Limb (tissue), 2 donors: ENCODE measurements around the gene RERE.
A peak's percentile ranks its signal among the peaks of the same experiment; 100 is the strongest.

Experiments
- DNase-seq, 2 donors: peaks; one replicate each; pipeline ENCODE4 v3.0.0-alpha.2; 2016; ENCODE audit errors: extremely low spot score in 2 of 2

RERE gene

GRCh38 chr1:8367571-8368194 lies 449.8 kb downstream of the RERE start:
- no peak for DNase-seq

- no peak for DNase-seq
Observed at GRCh38 chr1:8365661-8366362, 451.6 kb downstream of the RERE start.

GRCh38 chr1:8364528-8365442 lies 452.7 kb downstream of the RERE start:
- peak in 1 of 2 donors; percentile 33 for DNase-seq

GRCh38 chr1:8363767-8364301 lies 453.6 kb downstream of the RERE start:
- DNase-seq = peak in 1 of 2 donors; percentile 38

GRCh38 chr1:8363186-8363766 lies 454.2 kb downstream of the RERE start:
- peak in 1 of 2 donors; percentile 30 for DNase-seq

GRCh38 chr1:8362701-8363101 lies 454.7 kb downstream of the RERE start:
- DNase-seq = no peak

GRCh38 chr1:8361198-8361849 lies 456.1 kb downstream of the RERE start:
- DNase-seq = peak in 1 of 2 donors; percentile 22

- peak in 1 of 2 donors; percentile 36 for DNase-seq
Observed at GRCh38 chr1:8360493-8361197, 456.8 kb downstream of the RERE start.

- DNase-seq = peak in 1 of 2 donors; percentile 37
Observed at GRCh38 chr1:8359617-8360481, 457.6 kb downstream of the RERE start.

- DNase-seq = peak in 1 of 2 donors; percentile 27
Observed at GRCh38 chr1:8358897-8359616, 458.4 kb downstream of the RERE start.

GRCh38 chr1:8358241-8358896 lies 459.1 kb downstream of the RERE start:
- DNase-seq = peak in 1 of 2 donors; percentile 26

GRCh38 chr1:8357329-8358101 lies 459.9 kb downstream of the RERE start:
- peak in 1 of 2 donors; percentile 26 for DNase-seq

- DNase-seq = peak in 1 of 2 donors; percentile 21
Observed at GRCh38 chr1:8356256-8357209, 460.9 kb downstream of the RERE start.

- DNase-seq = no peak
Observed at GRCh38 chr1:8355439-8356255, 461.8 kb downstream of the RERE start.

- DNase-seq = no peak
Observed at GRCh38 chr1:8354038-8354437, 463.4 kb downstream of the RERE start.
